ENCODE measurements around the gene STK33.
"Not testable (repeated sequence)": the region's sequence is repeated elsewhere in the genome, so short reads cannot be mapped to it uniquely, and the experiment has no call there.

The STK33 gene

DNA sequence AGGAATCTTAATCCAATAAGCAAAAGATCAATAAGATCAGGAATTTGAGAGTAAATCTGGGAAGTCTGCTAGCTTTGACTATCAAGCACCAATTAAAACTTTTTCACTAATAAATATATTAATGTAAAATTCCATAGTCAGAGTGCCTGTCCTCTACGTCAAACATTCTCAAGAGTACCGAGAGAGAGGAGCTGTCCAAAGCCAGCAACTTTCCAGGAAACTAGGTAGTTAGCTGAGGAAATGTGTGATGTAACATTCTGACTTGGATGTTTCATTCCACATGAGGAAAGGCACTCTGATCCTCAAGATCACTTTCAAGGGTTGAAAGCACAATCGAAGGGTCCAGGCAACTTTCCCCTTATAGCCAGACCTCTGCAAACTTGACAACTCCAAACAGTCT lies 113.2 kb downstream of the STK33 start:
- Histone ChIP-seq H3K4me1 (ENCODE audit: insufficient read depth, low read length) (no peaks in the 10 kb centered on the region), H3K9me3 (ENCODE audit: control insufficient read depth, insufficient read depth, low read length) (no peaks in the 10 kb centered on the region), H3K9ac (ENCODE audit: low read depth, low read length) (no peak overlapping the region), H3K36me3 (ENCODE audit: insufficient read depth, low read length) (no peaks in the 10 kb centered on the region)

DNA sequence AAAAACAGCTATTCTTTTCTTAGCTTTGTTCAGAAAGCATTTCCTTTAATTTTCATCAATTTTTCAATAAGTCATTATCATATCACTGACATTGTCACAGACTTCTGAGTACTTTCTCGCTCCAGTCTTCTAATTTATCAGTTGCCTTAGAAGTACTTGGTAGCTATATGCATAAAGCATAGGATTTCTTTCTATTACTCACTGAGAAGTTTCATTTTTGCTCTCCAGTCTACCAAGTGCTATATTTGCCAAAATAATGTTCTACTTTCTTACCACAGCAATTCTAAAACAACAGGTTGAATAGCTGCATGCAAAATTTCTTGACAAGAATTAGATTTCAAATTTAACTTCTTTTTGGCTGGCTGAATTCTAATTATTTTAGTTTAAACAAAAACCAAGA lies 116.3 kb downstream of the STK33 start:
- no peaks in the 10 kb centered on the region for H3K9me3 ChIP-seq (ENCODE audit: control insufficient read depth, insufficient read depth, low read length)
- H3K36me3 ChIP-seq (ENCODE audit: insufficient read depth, low read length) = no peaks in the 10 kb centered on the region
- no peak overlapping the region for H3K9ac ChIP-seq (ENCODE audit: low read depth, low read length)
- no peaks in the 10 kb centered on the region for H3K4me1 ChIP-seq (ENCODE audit: insufficient read depth, low read length)

DNA sequence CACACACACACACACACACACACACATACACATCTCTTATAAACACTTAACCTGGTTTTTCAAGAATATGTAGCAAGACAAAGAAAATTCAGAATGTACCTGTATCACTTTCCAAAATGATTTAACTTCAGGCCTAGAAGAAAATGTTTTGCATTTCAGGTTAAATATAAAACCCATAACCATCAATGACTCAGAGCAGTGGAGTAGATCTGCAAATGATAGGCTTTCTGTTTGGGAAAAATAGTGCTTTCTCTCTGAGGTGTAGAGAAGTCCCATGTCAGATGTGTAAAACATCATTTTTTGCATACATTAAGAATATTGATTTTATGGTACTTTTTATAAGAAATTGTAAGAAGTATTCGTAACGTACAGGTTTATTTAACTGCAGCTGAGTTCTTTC lies 116.9 kb downstream of the STK33 start:
- Histone ChIP-seq H3K36me3 (ENCODE audit: insufficient read depth, low read length) (no peaks in the 10 kb centered on the region), H3K4me1 (ENCODE audit: insufficient read depth, low read length) (no peaks in the 10 kb centered on the region), H3K9me3 (ENCODE audit: control insufficient read depth, insufficient read depth, low read length) (no peaks in the 10 kb centered on the region), H3K9ac (ENCODE audit: low read depth, low read length) (no peak overlapping the region)

DNA sequence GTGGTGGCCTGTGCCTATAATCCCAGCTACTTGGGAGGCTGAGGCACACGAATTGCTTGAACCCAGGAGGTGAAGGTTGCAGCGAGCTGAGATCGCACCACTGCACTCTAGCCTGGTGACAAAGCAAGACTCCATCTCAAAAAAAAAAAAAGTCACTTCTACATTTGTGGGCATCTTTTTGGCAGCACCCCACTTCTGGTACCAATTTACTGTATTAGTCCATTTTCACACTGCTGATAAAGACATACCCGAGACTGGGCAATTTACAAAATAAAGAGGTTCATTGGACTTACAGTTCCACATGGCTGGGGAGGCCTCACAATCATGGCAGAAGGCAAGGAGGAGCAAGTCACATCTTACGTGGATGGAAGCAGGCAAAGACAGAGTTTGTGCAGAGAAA lies 126.2 kb downstream of the STK33 start:
- H3K9me3 ChIP-seq (ENCODE audit: control insufficient read depth, insufficient read depth, low read length); H3K36me3 ChIP-seq (ENCODE audit: insufficient read depth, low read length); H3K4me1 ChIP-seq (ENCODE audit: insufficient read depth, low read length); H3K9ac ChIP-seq (ENCODE audit: low read depth, low read length): not testable (repeated sequence)

DNA sequence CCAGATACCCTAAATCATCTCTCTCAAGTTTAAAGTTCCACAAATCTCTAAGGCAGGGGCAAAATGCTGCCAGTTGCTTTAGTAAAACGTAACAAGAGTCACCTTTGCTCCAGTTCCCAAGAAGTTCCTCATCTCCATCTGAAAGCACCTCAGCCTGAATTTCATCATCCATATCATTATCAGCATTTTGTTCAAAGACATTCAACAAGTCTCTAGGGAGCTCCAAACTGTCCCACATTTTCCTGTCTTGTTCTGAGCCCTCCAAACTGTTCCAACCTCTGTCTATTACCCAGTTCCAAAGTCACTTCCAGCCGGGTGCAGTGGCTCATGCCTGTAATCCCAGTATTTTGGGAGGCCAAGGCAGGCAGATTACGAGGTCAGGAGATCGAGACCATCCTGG lies 126.7 kb downstream of the STK33 start:
- H3K9ac ChIP-seq (ENCODE audit: low read depth, low read length); H3K4me1 ChIP-seq (ENCODE audit: insufficient read depth, low read length); H3K9me3 ChIP-seq (ENCODE audit: control insufficient read depth, insufficient read depth, low read length); H3K36me3 ChIP-seq (ENCODE audit: insufficient read depth, low read length): not testable (repeated sequence)

DNA sequence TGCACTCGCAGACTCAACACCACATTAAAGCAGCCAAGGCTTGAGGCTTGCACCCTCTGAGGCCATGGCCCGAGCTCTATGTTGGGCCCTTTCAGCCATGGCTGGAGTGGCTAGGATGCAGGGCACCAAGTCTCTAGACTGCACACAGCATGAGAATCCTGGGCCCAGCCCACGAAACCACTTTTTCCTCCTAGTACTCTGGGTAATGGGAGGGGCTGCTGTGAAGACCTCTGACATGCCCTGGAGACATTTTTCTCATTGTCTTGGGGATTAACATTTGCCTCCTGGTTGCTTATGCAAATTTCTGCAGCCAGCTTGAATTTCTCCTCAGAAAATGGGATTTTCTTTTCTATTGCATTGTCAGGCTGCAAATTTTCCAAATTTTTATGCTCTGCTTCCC lies 127.1 kb downstream of the STK33 start:
- not testable (repeated sequence) for H3K9me3 ChIP-seq (ENCODE audit: control insufficient read depth, insufficient read depth, low read length); H3K36me3 ChIP-seq (ENCODE audit: insufficient read depth, low read length); H3K4me1 ChIP-seq (ENCODE audit: insufficient read depth, low read length); H3K9ac ChIP-seq (ENCODE audit: low read depth, low read length)

DNA sequence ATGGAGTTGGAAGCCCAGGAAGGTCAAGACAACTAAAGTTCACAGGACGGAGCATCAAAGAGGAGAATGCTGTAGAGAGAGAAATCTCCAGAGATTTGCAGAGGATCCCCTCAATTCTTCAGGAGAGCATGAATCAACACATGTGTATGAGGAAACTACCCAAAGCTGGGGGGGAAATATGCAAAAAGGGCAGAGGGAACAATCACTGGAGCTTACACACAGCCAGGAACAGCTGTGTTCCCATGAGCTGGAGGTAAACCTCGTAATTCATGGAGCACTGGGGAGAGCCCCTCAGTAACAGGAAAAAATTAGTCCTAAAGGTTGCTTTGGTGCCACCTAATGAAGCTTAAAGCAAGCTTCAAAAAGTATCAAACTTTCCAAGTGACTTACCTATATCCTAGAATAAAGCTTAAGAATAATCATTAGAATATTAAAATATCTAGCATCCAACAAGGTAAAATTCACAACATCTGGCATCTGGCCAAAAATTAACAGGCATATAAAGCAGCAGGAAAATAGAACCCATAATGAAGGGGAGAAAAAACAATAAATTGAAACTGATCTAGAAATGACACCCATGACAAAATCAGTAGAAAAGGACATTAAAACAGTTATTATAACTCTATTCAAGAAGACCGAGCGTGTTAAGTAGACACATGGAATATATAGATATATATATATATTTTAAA lies 134.2 kb downstream of the STK33 start:
- Histone ChIP-seq H3K4me1 (ENCODE audit: insufficient read depth, low read length) (0 out of 2 replicates have a peak, but pooled peaks cover 8% of the 10 kb centered on the region), H3K36me3 (ENCODE audit: insufficient read depth, low read length) (no peaks in the 10 kb centered on the region; the same call in 1 of the 2 replicates), H3K9ac (ENCODE audit: low read depth, low read length) (no peak overlapping the region), H3K9me3 (ENCODE audit: control insufficient read depth, insufficient read depth, low read length) (no peaks in the 10 kb centered on the region)

DNA sequence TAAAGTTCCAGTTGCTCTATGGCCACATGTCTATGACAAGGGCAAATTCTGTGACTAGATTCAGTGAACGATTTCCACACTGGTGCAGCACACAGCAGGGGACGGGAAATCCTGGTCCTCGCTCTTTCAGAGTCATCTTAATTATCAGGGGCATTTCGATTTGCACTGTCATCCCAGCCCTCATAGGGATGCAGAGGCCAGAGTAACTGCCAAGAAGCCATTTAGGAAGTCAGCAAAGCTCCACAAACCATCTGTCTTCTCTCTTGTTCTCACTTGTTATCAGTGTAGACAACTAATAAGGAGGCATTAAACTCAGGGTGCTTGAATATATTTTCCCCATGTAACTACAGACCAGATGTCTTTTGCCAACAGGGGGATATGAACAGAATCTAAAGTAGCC lies 151.7 kb downstream of the STK33 start:
- H3K9ac ChIP-seq (ENCODE audit: low read depth, low read length) = no peak overlapping the region
- H3K4me1 ChIP-seq (ENCODE audit: insufficient read depth, low read length) = no peaks in the 10 kb centered on the region

DNA sequence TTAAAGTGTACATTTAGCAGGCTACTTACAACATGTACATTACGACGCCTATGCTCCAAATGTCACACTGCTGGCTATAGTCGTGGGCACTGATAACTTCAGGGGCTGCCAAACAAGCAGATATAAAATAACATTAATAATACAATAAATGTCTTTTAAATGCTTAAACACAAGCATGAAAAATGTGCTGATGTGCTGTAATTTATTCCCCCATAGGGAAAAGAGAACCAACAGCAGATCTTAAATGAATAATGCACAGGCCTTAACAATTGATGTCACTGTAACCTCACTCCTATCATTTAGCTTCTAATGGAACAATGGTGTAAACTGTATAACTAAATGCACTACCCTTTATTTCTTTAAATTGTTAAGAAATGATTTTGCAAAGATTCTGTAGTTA lies 153.4 kb downstream of the STK33 start:
- no peaks in the 10 kb centered on the region for H3K9me3 ChIP-seq (ENCODE audit: control insufficient read depth, insufficient read depth, low read length)
- no peak overlapping the region for H3K9ac ChIP-seq (ENCODE audit: low read depth, low read length)
- no peaks in the 10 kb centered on the region for H3K4me1 ChIP-seq (ENCODE audit: insufficient read depth, low read length)
- no peaks in the 10 kb centered on the region for H3K36me3 ChIP-seq (ENCODE audit: insufficient read depth, low read length)

More for the DNA sequence above, 151.7 kb downstream of the STK33 start:
- Histone ChIP-seq H3K36me3 (ENCODE audit: insufficient read depth, low read length) (no peaks in the 10 kb centered on the region), H3K9me3 (ENCODE audit: control insufficient read depth, insufficient read depth, low read length) (no peaks in the 10 kb centered on the region)

DNA sequence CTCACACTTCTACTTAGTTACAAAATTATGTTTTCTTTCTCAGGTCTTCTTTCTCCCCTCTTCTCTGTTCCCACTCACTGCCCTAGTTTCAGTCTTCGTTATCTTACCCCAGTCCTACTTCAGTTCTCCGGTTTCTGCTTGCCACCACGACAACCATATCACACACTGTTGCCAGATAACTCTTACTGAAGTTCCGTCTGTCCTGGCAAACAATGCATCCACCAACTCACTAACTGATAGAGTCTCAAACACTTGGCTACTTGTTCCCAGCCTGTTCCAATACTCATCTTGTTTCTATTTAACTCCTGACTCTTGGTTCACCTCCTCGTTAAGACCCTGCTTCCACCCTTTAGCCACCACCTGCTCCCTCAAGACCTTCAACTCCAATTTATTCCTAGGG lies 164.5 kb downstream of the STK33 start:
- no peak overlapping the region for H3K9ac ChIP-seq (ENCODE audit: low read depth, low read length)
- H3K4me1 ChIP-seq (ENCODE audit: insufficient read depth, low read length) = no peaks in the 10 kb centered on the region
- H3K9me3 ChIP-seq (ENCODE audit: control insufficient read depth, insufficient read depth, low read length) = no peaks in the 10 kb centered on the region
- no peaks in the 10 kb centered on the region for H3K36me3 ChIP-seq (ENCODE audit: insufficient read depth, low read length)

DNA sequence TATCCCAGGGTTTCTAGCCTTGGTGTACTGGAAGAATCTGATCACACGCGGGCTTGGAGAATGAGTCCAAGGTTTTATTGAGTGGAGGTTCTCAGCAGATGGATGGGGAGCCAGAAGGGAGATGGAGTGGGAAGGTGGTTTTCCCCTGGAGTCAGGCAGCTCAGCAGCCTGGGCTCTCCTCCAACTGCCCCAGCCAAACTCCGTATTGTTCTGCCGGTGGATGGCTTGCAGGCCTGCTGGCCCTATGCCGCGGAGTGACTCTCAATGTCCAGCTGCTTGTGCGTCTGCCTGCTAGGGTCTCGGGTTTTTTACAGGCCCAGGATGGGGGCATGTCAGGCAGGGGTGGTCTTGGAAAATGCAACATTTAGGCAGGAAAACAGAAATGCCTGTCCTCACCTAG lies 168.0 kb downstream of the STK33 start:
- H3K4me1 ChIP-seq (ENCODE audit: insufficient read depth, low read length) = no peaks in the 10 kb centered on the region
- H3K9ac ChIP-seq (ENCODE audit: low read depth, low read length) = no peak overlapping the region
- no peaks in the 10 kb centered on the region for H3K9me3 ChIP-seq (ENCODE audit: control insufficient read depth, insufficient read depth, low read length)
- H3K36me3 ChIP-seq (ENCODE audit: insufficient read depth, low read length) = no peaks in the 10 kb centered on the region

DNA sequence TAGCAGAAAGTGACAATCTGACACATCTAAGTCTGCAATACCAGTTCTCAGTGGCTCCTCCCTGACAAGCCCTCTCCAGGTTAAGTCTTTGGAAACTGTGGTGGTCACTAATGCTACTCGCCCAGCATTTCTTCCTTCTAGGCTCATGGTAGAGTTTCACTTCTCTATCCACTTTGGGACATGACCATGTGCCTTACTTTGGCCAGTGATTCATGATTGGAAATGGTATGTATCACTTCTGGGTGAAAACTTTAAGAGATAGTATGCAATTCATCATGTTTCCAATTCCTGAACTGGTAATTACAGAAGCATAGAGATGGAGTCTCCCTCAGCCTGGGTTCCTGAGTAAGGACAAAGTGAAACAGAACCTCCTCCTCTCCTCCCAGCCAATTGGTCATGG lies 178.8 kb downstream of the STK33 start:
- no peak overlapping the region for H3K9ac ChIP-seq (ENCODE audit: low read depth, low read length)
- no peaks in the 10 kb centered on the region for H3K36me3 ChIP-seq (ENCODE audit: insufficient read depth, low read length)
- H3K4me1 ChIP-seq (ENCODE audit: insufficient read depth, low read length) = no peaks in the 10 kb centered on the region
- no peaks in the 10 kb centered on the region for H3K9me3 ChIP-seq (ENCODE audit: control insufficient read depth, insufficient read depth, low read length)

DNA sequence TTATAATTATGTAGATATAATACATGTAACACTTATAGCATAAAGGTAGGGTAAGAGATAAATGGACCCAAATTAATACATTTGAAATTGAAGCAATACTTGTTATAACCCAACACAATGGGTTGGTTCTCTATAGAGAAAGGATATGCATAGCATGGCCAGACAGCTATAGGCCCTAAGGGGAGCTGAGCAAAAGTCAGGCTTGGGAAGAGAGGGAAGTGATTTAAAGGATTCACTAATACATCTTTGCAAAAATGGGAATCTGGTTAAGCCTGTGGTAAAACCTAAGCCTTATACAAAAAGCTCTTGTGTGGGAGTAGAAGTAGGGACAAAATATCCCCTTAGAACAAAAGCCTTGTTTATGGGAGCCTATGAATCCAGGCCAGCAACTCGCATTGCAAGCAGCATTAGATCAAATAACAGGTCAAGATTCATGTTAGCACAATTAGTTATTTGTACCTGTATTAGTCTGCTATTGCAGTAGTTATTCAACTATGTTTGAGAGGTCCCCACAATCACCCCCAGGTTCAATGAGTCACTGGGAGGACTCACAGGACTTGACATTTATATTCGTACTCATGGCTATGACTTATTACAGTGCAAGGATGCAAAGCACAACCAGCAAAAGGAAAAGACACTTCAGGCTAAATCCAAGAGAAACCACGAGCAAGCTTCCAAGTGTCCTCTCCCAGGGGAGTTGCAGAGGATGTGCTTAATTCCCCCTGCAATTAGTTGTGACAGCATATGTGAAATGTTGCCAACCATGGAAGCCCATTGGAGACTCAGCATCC lies 185.7 kb downstream of the STK33 start:
- no peak overlapping the region for H3K9ac ChIP-seq (ENCODE audit: low read depth, low read length)

DNA sequence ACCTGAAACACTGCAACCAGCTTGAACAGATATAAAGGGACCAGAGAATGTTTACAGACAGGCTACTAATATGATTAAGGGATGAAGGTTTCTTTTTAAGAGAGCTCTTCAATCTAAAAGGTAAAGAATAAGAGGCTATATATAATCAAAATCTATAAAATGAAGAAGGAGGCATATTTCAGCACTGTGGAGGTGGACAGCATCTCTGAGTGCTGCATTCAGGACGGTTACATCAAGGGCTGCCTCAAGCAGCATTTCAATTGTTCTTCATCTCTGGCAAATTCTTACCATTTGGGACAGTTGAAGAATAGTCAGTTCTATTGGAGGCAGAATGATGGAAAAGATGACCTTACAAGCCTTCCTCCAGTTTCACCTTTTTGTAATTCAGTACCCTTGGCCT lies 190.7 kb downstream of the STK33 start:
- no peaks in the 10 kb centered on the region for H3K36me3 ChIP-seq (ENCODE audit: insufficient read depth, low read length)
- H3K4me1 ChIP-seq (ENCODE audit: insufficient read depth, low read length) = no peaks in the 10 kb centered on the region

More for the DNA sequence above, 185.7 kb downstream of the STK33 start:
- Histone ChIP-seq H3K9me3 (ENCODE audit: control insufficient read depth, insufficient read depth, low read length) (no peaks in the 10 kb centered on the region), H3K36me3 (ENCODE audit: insufficient read depth, low read length) (no peaks in the 10 kb centered on the region), H3K4me1 (ENCODE audit: insufficient read depth, low read length) (no peaks in the 10 kb centered on the region)

DNA sequence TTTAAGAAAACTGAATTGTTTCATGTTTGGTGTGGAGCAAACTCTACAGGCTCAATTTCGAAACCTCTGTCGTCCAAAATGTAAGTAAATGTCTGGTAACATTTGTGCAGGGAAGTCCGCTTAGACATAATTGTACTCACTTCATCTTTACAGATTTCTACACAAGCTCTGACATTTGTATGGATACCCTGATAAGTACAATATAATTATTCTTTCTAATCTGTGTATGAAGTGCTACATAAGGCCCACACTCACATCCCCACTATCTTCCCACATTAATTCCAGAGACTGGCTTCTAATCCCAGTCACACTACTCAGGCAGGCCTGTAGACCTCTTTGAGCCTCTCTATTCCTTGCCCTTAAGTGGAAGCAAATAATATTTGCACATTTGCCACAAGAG lies 201.1 kb downstream of the STK33 start:
- Histone ChIP-seq H3K9me3 (ENCODE audit: control insufficient read depth, insufficient read depth, low read length) (0 out of 2 replicates have a peak, but pooled peaks cover 4% of the 10 kb centered on the region), H3K36me3 (ENCODE audit: insufficient read depth, low read length) (no peaks in the 10 kb centered on the region), H3K4me1 (ENCODE audit: insufficient read depth, low read length) (peaks cover 15% of the 10 kb centered on the region; the same call in 1 of the 2 replicates), H3K9ac (ENCODE audit: low read depth, low read length) (no peak overlapping the region)

More for the DNA sequence above, 190.7 kb downstream of the STK33 start:
- Histone ChIP-seq H3K9ac (ENCODE audit: low read depth, low read length) (no peak overlapping the region), H3K9me3 (ENCODE audit: control insufficient read depth, insufficient read depth, low read length) (no peaks in the 10 kb centered on the region)

Data from ES-I3 (cell line).